HUES48 (cell line): ENCODE results near the gene INHBE.
A peak's percentile ranks its signal among the peaks of the same experiment; 100 is the strongest.

Experiments
- H3K27ac ChIP-seq: one replicate; pipeline ENCODE4 v1.7.0; 2013; ENCODE audit warnings: low read depth, low read length, inconsistent platforms
- H3K27me3 ChIP-seq: 2 replicates; pipeline ENCODE4 v1.6.1; 2013; ENCODE audit warnings: mild to moderate bottlenecking, low read length; ENCODE audit not compliant: control insufficient read depth, insufficient read depth
- H3K36me3 ChIP-seq: 2 replicates; pipeline ENCODE4 v1.6.1; 2013; ENCODE audit warnings: low read length; ENCODE audit not compliant: control insufficient read depth, insufficient read depth
- H3K4me1 ChIP-seq: 2 replicates; pipeline ENCODE4 v1.6.1; 2013; ENCODE audit warnings: mild to moderate bottlenecking, low read length; ENCODE audit not compliant: control insufficient read depth, insufficient read depth
- H3K4me3 ChIP-seq: 2 replicates; pipeline ENCODE4 v1.5.1; 2013; ENCODE audit warnings: mild to moderate bottlenecking, low read depth, low read length
- H3K9ac ChIP-seq: 2 replicates; pipeline ENCODE4 v1.6.1; 2013; ENCODE audit warnings: mild to moderate bottlenecking, low read depth, low read length, moderate library complexity
- H3K9me3 ChIP-seq: 2 replicates; pipeline ENCODE4 v1.6.1; 2013; ENCODE audit warnings: low read length; ENCODE audit not compliant: control insufficient read depth, insufficient read depth

The INHBE gene

DNA sequence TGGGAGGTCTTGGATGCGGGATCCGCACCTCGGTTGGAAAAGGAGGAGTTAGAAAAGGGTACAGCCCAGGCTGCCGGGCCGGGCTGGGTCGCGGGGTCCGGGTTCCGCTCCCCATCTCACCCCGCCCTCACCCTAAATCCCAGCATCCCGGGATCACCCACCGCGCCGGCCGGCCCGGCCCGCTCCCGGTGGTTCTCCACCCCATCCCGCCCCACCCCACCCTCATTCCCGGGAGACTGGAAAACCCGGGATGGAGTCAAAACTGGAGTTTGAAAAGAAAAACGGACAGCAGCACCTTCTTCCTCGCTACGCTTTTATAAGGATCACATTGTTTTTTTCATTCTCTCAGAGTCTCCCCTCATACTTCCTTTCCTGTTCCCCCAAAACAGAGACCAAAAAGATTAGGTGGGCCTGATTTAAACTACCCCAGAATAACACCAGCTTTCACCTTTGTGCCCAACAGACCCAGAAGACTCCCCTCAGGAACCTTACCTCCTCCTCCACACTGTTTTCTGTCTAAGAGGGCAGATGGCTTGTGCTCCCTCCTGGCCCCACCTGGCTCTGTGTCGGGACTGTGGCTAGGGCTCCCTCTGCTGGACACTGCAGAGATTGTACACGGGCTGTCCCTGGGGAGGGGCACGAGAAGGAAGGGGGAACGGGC lies 7.3 kb downstream of the INHBE start:
- Histone ChIP-seq H3K27me3 (no peaks in the 10 kb centered on the region), H3K9ac (peak overlapping the region; percentile 82), H3K4me3 (peak overlapping the region; percentile 87), H3K36me3 (peaks cover 16% of the 10 kb centered on the region; the same call in 1 of the 2 replicates), H3K4me1 (peaks cover 10% of the 10 kb centered on the region), H3K27ac (peak overlapping the region; percentile 94), H3K9me3 (no peaks in the 10 kb centered on the region)

DNA sequence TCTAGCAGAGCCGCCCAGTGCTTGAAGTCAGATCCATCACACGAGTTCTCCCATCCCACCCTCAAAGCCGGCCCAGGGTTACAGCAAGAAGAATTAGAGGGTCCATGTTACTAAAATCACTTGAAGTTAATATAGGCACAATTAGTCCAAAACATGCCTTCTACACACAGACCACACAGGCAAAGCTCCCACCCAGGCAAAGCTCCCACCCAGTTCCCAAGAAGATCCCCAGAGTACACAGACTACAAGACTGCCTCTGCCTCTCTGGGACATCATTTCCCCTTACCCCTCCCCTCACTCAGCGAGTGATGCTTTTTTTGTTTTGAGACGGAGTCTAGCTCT lies 7.8 kb downstream of the INHBE start:
- Histone ChIP-seq H3K4me3 (no peak overlapping the region), H3K36me3 (peaks cover 16% of the 10 kb centered on the region; the same call in 1 of the 2 replicates), H3K9me3 (no peaks in the 10 kb centered on the region), H3K27me3 (no peaks in the 10 kb centered on the region), H3K9ac (no peak overlapping the region), H3K27ac (no peak overlapping the region), H3K4me1 (peaks cover 10% of the 10 kb centered on the region)

DNA sequence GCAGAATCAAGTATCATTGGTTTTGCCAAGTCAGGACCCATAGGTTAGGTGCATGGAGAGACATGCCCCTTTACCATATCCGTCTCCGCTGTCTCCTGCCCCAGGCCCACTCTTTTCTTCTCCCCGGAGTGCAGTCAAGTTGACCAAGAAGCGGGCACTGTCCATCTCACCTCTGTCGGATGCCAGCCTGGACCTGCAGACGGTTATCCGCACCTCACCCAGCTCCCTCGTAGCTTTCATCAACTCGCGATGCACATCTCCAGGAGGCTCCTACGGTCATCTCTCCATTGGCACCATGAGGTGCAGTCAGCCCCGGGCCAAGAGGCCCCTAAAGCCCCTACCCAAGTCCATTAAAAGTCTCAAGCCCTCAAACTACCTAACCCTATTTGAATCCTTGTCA lies 9.5 kb downstream of the INHBE start:
- no peak overlapping the region for H3K4me3 ChIP-seq
- no peak overlapping the region for H3K9ac ChIP-seq
- no peaks in the 10 kb centered on the region for H3K9me3 ChIP-seq
- no peak overlapping the region for H3K27ac ChIP-seq
- no peaks in the 10 kb centered on the region for H3K27me3 ChIP-seq
- peaks cover 22% of the 10 kb centered on the region for H3K36me3 ChIP-seq
- peaks cover 3% of the 10 kb centered on the region; the same call in 1 of the 2 replicates for H3K4me1 ChIP-seq

DNA sequence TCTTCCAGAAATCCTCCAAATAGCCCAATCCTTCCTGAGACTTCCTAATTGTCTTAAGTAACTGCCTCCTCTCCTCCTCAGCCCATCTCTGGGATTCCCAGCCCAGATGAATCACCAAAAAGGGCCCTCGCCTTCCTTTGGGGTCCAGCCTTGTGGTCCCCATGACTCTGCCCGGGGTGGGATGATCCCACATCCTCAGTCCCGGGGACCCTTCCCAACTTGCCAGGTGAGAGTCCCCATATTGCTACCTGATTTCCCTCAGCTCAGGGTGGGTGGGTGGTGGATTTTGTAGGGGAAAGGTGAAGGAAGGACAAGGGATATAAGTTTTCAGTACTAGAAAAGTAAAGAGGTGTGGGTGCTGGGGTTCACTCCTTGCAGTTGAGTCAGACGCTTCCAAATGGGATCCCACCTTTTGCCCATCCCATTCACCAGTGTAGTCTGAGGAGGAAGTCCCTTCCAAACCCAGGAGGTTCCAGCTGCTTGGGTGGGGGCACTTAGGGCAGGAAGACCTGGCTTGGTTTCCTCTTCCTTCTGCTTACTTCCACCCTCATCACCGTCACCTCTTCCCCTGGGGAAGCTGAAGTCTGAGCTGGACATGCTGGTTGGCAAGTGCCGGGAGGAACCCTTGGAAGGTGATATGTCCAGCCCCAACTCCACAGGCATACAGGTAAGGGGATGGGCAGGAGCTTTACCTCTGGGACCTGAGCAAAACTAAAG lies 10.1 kb downstream of the INHBE start:
- Histone ChIP-seq H3K9me3 (no peaks in the 10 kb centered on the region), H3K27me3 (no peaks in the 10 kb centered on the region), H3K27ac (no peak overlapping the region)

DNA sequence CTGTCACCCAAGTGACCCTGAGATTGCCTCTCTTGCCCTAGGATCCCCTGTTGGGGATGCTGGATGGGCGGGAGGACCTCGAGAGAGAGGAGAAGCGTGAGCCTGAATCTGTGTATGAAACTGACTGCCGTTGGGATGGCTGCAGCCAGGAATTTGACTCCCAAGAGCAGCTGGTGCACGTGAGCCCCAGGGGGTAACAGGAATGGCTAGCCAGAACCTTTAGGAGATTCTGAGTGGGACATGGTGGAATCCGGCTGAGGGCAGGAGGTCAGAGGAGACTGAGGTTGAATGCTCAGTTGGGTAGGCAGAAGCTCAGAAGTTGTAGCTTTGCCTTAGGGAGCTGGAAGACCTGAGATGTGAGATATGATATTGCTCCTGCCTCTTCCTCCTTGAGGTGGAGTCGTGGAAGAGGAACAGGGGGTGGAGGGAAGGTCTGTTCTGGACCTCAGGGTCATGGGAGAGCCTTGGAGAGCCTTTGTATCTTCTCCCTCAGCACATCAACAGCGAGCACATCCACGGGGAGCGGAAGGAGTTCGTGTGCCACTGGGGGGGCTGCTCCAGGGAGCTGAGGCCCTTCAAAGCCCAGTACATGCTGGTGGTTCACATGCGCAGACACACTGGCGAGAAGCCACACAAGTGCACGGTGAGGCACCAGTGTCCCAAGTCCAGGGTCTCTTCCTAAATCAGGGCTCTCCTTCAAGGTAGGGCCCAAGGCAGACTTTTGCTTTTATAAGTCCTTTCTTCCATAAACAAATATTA lies 10.8 kb downstream of the INHBE start:
- H3K9me3 ChIP-seq: no peaks in the 10 kb centered on the region
- peaks cover 31% of the 10 kb centered on the region for H3K36me3 ChIP-seq
- H3K4me3 ChIP-seq: no peak overlapping the region
- H3K4me1 ChIP-seq: peaks cover 3% of the 10 kb centered on the region; the same call in 1 of the 2 replicates
- no peaks in the 10 kb centered on the region for H3K27me3 ChIP-seq
- H3K9ac ChIP-seq: no peak overlapping the region
- no peak overlapping the region for H3K27ac ChIP-seq

More for the DNA sequence above, 10.1 kb downstream of the INHBE start:
- H3K4me1 ChIP-seq: peaks cover 3% of the 10 kb centered on the region; the same call in 1 of the 2 replicates
- H3K9ac ChIP-seq: no peak overlapping the region
- H3K36me3 ChIP-seq: peaks cover 25% of the 10 kb centered on the region
- H3K4me3 ChIP-seq: no peak overlapping the region

DNA sequence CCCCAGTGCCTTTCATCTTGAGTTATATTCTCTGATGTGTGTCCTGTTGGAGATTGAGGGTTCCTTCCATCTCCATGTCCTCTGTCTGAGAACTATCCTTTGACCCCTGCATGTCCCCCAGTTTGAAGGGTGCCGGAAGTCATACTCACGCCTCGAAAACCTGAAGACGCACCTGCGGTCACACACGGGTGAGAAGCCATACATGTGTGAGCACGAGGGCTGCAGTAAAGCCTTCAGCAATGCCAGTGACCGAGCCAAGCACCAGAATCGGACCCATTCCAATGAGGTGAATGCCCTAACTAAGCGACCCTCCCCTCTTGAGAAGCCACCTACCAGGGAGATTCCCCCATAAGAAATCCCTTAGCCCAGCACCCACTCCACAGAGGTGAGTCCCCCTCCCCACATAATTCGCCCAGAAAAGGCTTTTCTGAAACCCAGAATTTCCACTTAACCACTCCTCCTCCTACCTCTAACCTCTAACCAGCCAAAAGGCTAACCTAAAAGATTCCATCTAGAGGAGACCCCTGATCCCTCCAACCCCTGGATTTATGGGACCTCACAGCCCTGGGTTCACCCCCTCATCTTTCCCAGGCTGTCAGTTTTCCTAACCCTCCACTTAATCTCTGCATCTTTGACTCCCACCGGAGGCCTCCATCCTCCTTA lies 12.2 kb downstream of the INHBE start:
- Histone ChIP-seq H3K4me3 (no peak overlapping the region), H3K4me1 (peaks cover 3% of the 10 kb centered on the region; the same call in 1 of the 2 replicates), H3K9me3 (no peaks in the 10 kb centered on the region), H3K36me3 (peaks cover 31% of the 10 kb centered on the region), H3K27me3 (peaks cover 2% of the 10 kb centered on the region), H3K9ac (no peak overlapping the region), H3K27ac (no peak overlapping the region)

DNA sequence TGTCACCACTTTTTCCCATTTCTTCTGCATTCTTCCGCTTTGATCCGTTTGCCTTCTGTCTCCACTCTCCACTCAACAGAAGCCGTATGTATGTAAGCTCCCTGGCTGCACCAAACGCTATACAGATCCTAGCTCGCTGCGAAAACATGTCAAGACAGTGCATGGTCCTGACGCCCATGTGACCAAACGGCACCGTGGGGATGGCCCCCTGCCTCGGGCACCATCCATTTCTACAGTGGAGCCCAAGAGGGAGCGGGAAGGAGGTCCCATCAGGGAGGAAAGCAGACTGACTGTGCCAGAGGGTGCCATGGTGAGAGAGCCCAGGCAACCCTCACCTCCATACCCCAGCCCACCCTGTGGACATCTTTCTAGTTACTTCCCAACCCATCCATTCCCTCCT lies 12.8 kb downstream of the INHBE start:
- Histone ChIP-seq H3K36me3 (peaks cover 31% of the 10 kb centered on the region), H3K4me3 (no peak overlapping the region), H3K27ac (no peak overlapping the region), H3K9ac (no peak overlapping the region), H3K9me3 (no peaks in the 10 kb centered on the region), H3K4me1 (peaks cover 1% of the 10 kb centered on the region; the same call in 1 of the 2 replicates), H3K27me3 (peaks cover 8% of the 10 kb centered on the region)

DNA sequence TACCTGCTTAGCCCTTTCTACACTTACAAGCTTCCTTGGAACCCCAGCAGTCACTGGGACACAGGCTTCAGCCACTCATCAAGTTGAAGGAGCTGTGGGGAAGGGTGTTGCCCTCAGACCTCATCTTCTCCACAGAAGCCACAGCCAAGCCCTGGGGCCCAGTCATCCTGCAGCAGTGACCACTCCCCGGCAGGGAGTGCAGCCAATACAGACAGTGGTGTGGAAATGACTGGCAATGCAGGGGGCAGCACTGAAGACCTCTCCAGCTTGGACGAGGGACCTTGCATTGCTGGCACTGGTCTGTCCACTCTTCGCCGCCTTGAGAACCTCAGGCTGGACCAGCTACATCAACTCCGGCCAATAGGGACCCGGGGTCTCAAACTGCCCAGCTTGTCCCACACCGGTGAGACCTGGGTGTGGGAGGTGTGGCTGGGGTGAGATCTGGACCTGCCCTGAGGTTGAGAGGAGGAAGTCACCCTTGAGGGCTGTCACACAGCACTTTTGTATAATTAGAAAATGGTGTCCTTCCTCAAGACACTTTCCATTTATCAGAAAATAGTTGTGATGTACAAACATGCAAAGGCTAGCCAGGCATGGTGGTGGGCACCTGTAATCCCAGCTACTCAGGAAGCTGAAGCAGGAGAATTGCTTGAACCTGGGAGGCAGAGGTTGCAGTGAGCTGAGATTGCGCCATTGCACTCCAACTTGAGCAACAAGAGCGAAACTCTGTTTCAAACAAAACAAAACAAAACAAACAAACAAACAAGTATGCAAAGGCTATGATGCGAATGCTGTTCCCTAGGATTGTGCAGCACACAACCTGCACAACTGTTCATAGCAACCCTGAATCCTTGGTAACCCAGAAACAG lies 14.4 kb downstream of the INHBE start:
- Histone ChIP-seq H3K4me3 (no peak overlapping the region), H3K9ac (no peak overlapping the region), H3K36me3 (peaks cover 28% of the 10 kb centered on the region), H3K4me1 (no peaks in the 10 kb centered on the region), H3K9me3 (no peaks in the 10 kb centered on the region), H3K27ac (no peak overlapping the region), H3K27me3 (peaks cover 23% of the 10 kb centered on the region)

DNA sequence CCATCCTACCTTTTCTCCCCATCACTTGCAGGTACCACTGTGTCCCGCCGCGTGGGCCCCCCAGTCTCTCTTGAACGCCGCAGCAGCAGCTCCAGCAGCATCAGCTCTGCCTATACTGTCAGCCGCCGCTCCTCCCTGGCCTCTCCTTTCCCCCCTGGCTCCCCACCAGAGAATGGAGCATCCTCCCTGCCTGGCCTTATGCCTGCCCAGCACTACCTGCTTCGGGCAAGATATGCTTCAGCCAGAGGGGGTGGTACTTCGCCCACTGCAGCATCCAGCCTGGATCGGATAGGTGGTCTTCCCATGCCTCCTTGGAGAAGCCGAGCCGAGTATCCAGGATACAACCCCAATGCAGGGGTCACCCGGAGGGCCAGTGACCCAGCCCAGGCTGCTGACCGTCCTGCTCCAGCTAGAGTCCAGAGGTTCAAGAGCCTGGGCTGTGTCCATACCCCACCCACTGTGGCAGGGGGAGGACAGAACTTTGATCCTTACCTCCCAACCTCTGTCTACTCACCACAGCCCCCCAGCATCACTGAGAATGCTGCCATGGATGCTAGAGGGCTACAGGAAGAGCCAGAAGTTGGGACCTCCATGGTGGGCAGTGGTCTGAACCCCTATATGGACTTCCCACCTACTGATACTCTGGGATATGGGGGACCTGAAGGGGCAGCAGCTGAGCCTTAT lies 15.3 kb downstream of the INHBE start:
- H3K27me3 ChIP-seq: peaks cover 32% of the 10 kb centered on the region
- H3K36me3 ChIP-seq: peaks cover 26% of the 10 kb centered on the region
- peaks cover 4% of the 10 kb centered on the region; the same call in 1 of the 2 replicates for H3K4me1 ChIP-seq
- H3K4me3 ChIP-seq: no peak overlapping the region
- no peaks in the 10 kb centered on the region for H3K9me3 ChIP-seq
- H3K27ac ChIP-seq: no peak overlapping the region
- no peak overlapping the region for H3K9ac ChIP-seq
